SK-N-SH (cell line): ENCODE data around the gene SSMEM1.

Source experiments
- CTCF ChIP-seq: fragments of 200-600 bp; sonication (generic); IDR thresholded peaks from 2 replicates; pipeline ENCODE4 v1.6.1; 2017; ENCODE audit warnings: antibody characterized with exemption, mild to moderate bottlenecking, moderate library complexity
- EP300 ChIP-seq, 2 experiments: IDR thresholded peaks; 2 replicates each; pipeline versions ENCODE4 v1.4.0 to v1.6.1; 2012; ENCODE audit warnings: borderline replicate concordance in 1 of 2, low read depth in 1 of 2, low read length in 1 of 2
- MAX ChIP-seq: IDR thresholded peaks from 2 replicates; pipeline ENCODE4 v1.4.0; 2012; ENCODE audit warnings: low read depth

GRCh38 chr7:130262448-130262847 lies 54.8 kb downstream of the SSMEM1 start:
- no peak for TF ChIP-seq MAX
- TF ChIP-seq EP300 (IDR thresholded peaks at IDR 0.05; ENCODE audit: borderline replicate concordance in 1 of 2, low read depth in 1 of 2, low read length in 1 of 2), result no peak
- no peak for TF ChIP-seq CTCF
